Lung (tissue), 12 donors: ENCODE measurements around the gene MLX. TPM values are rescaled to one million over a fixed set of nuclear protein-coding genes. Genes with fewer than 3 reads are reported as not detected.

Source experiments
- ATAC-seq: fragments of 200-7000 bp; cut with Tn5 transposase; one replicate; pipeline ENCODE4 v1.9.1; 2020; ENCODE audit warnings: moderate number of reproducible peaks; ENCODE audit not compliant: insufficient read depth, low FRiP score
- DNase-seq, 3 donors: peaks; one replicate each; pipeline ENCODE4 v3.0.0-alpha.2; 2013 to 2017
- H3K27ac ChIP-seq, 2 donors: one replicate each; pipeline ENCODE4 v1.5.1; 2013; ENCODE audit warnings: mild to moderate bottlenecking in 2 of 2, moderate library complexity in 2 of 2, control low read depth in 1 of 2, inconsistent platforms in 1 of 2, low read depth in 1 of 2, low read length in 1 of 2
- H3K27me3 ChIP-seq, 3 donors: one replicate each; pipeline ENCODE4 v1.5.1; 2013; ENCODE audit warnings: low read length in 2 of 3; ENCODE audit not compliant: control insufficient read depth in 3 of 3, insufficient read depth in 3 of 3
- H3K36me3 ChIP-seq, 4 donors: one replicate each; pipeline ENCODE4 v1.5.1; 2013; ENCODE audit warnings: low read length in 4 of 4, mild to moderate bottlenecking in 1 of 4, moderate library complexity in 1 of 4; ENCODE audit not compliant: control insufficient read depth in 4 of 4, insufficient read depth in 4 of 4
- H3K4me1 ChIP-seq, 5 donors: one replicate each; pipeline ENCODE4 v1.5.1; 2013; ENCODE audit warnings: low read length in 5 of 5, mild to moderate bottlenecking in 2 of 5, moderate library complexity in 1 of 5; ENCODE audit not compliant: control insufficient read depth in 5 of 5, insufficient read depth in 5 of 5
- H3K4me3 ChIP-seq: one replicate; pipeline ENCODE4 v1.5.1; 2013; ENCODE audit warnings: mild to moderate bottlenecking, control low read depth, moderate library complexity
- H3K9ac ChIP-seq, 2 donors: one replicate each; pipeline ENCODE4 v1.5.1; 2013; ENCODE audit warnings: low read length in 2 of 2, control low read depth in 1 of 2; ENCODE audit not compliant: insufficient read depth in 1 of 2
- H3K9me3 ChIP-seq, 4 donors: one replicate each; pipeline ENCODE4 v1.5.1; 2013; ENCODE audit warnings: low read length in 3 of 4, mild to moderate bottlenecking in 1 of 4, moderate library complexity in 1 of 4; ENCODE audit not compliant: control insufficient read depth in 4 of 4, insufficient read depth in 3 of 4
- CTCF ChIP-seq: IDR thresholded peaks from 2 replicates; pipeline ENCODE4 v1.5.1; 2012; ENCODE audit warnings: mild to moderate bottlenecking; ENCODE audit errors: control extremely low read depth, extremely low read depth
- WGBS, 2 donors: extraction: QIAGEN DNeasy Blood & Tissue Kit; methylation state at CpG; one replicate each; pipeline ENCODE4 v1.1.7; 2013; 5-methylcytosine and 5-hydroxymethylcytosine counted together
- polyA plus RNA-seq, 2 donors: library from polyadenylated mRNA; stranded (reverse); fragments of 200-250 nt; gene quantifications; one replicate each; pipeline ENCODE4 v1.2.1, GENCODE V29; 2013
- total RNA-seq, 2 donors: library from RNA; depleted of rRNA in 1 of 2; stranded (reverse); fragments of >200 nt in 1 of 2; gene quantifications; one replicate each; pipeline ENCODE4 v1.2.1, GENCODE V29; 2014 to 2021
- donor health status: control.
- donor health status: control.
- donor health status: Bipolar disorder and iron deficiency.
- donor health status: healthy.
- donor health status: DM: yes; HTN: yes; CAD: no.

The MLX gene
- total and polyA plus RNA-seq, 4 donors, result 31.9 to 71.6 (median 65.7) TPM

- TF ChIP-seq CTCF, result no peak
- H3K9me3 ChIP-seq, result no peaks in the 10 kb centered on the region
- H3K27me3 ChIP-seq, result no peaks in the 10 kb centered on the region
- H3K4me1 ChIP-seq, result peaks cover 0 to 23% (median 11%) of the 10 kb centered on the region in 5 donors
- peak; percentile 95 to 97 (median 96) for DNase-seq
- peak within 1 kb of the TSS; percentile 16 to 53 for H3K9ac ChIP-seq
- ATAC-seq, result peak; percentile 94
- WGBS, 2 donors, result 0% methylated on average over 50 to 52 of the region's 52 CpGs
- peaks cover 25 to 42% (median 33%) of the 10 kb centered on the region in 4 donors for H3K36me3 ChIP-seq
- peak within 1 kb of the TSS; percentile 85 to 89 for H3K27ac ChIP-seq
- peak within 1 kb of the TSS; percentile 65 for H3K4me3 ChIP-seq
Observed at GRCh38 chr17:42577532-42578281, 10.8 kb downstream of the MLX start, which contains the start of gene PSMC3IP. Gene PSMC3IP, minus strand, starts transcription at chr17:42577729. Its CDS starts 43 bp downstream, at chr17:42577686.

- WGBS, 2 donors, result 0% methylated on average over 20 of the region's 20 CpGs
- ATAC-seq (peak; percentile 70), DNase-seq (peak; percentile 84 to 86 (median 86))
- H3K4me1 ChIP-seq, result peaks cover 0 to 23% (median 11%) of the 10 kb centered on the region in 5 donors
- peaks cover 25 to 42% (median 31%) of the 10 kb centered on the region in 4 donors for H3K36me3 ChIP-seq
- H3K27me3 ChIP-seq, result no peaks in the 10 kb centered on the region
- H3K9me3 ChIP-seq, result no peaks in the 10 kb centered on the region
- H3K4me3 ChIP-seq, result peak overlapping the region; percentile 65
- peak overlapping the region; percentile 16 to 30 for H3K9ac ChIP-seq
- peak; percentile 51 for TF ChIP-seq CTCF
- H3K27ac ChIP-seq, result peak overlapping the region; percentile 85 to 89
Observed at GRCh38 chr17:42578282-42578869, 11.5 kb downstream of the MLX start.

GRCh38 chr17:42579794-42580551, 13.1 kb downstream of the MLX start:
- no peaks in the 10 kb centered on the region for H3K9me3 ChIP-seq
- peaks cover 22 to 45% (median 34%) of the 10 kb centered on the region in 4 donors for H3K36me3 ChIP-seq
- no peak for ATAC-seq
- no peak for DNase-seq
- H3K4me1 ChIP-seq, result peaks cover 0 to 23% (median 11%) of the 10 kb centered on the region in 5 donors
- H3K9ac ChIP-seq, result no peak overlapping the region
- no peak overlapping the region for H3K4me3 ChIP-seq
- no peaks in the 10 kb centered on the region for H3K27me3 ChIP-seq
- no peak for TF ChIP-seq CTCF
- 60 to 66% methylated on average over 2 of the region's 2 CpGs for WGBS, 2 donors
- H3K27ac ChIP-seq, result no peak overlapping the region
